Keratinocyte (primary cell): Measurements from ENCODE around the gene DPF3. TPM values are rescaled to one million over a fixed set of nuclear protein-coding genes. Genes with fewer than 3 reads are reported as not detected.
A peak's percentile ranks its signal among the peaks of the same experiment; 100 is the strongest.

Experiments used
- DNase-seq: peaks from one replicate; pipeline ENCODE4 v3.0.0-alpha.2; 2011; ENCODE audit warnings: low read depth, missing footprints, low spot score
- FAIRE-seq: peaks from 2 replicates; lab custom pipeline; 2011; peaks lifted over from hg19 to GRCh38; lab: Jason Lieb, UNC
- H2AFZ ChIP-seq: 2 replicates; pipeline ENCODE4 v1.6.0; 2012; ENCODE audit warnings: low read length, control low read depth, inconsistent platforms; ENCODE audit not compliant: control insufficient read depth
- H3K27ac ChIP-seq: 2 replicates; pipeline ENCODE4 v1.5.1; 2011; ENCODE audit warnings: low read length; ENCODE audit not compliant: control insufficient read depth, insufficient read depth
- H3K27me3 ChIP-seq: 3 replicates; pipeline ENCODE4 v1.6.0; 2011; ENCODE audit warnings: low read length; ENCODE audit not compliant: control insufficient read depth, insufficient read depth; ENCODE audit errors: extremely low read depth
- H3K36me3 ChIP-seq, 2 experiments: 2 replicates in 1 of 2; 3 replicates in 1 of 2; pipeline ENCODE4 v1.5.1; 2011; ENCODE audit warnings: low read length in 2 of 2, mild to moderate bottlenecking in 1 of 2; ENCODE audit not compliant: control insufficient read depth in 2 of 2, insufficient read depth in 2 of 2; ENCODE audit errors: extremely low read depth in 1 of 2
- H3K4me1 ChIP-seq: 3 replicates; pipeline ENCODE4 v1.5.1; 2011; ENCODE audit warnings: low read length; ENCODE audit not compliant: control insufficient read depth, insufficient read depth; ENCODE audit errors: extremely low read depth
- H3K4me2 ChIP-seq: 3 replicates; pipeline ENCODE4 v1.6.0; 2011; ENCODE audit warnings: low read depth, low read length; ENCODE audit not compliant: control insufficient read depth, insufficient read depth; ENCODE audit errors: extremely low read depth
- H3K4me3 ChIP-seq, 3 experiments: fragments of 200-600 bp in 1 of 3; sonication (generic) in 1 of 3; 2 replicates in 2 of 3; 3 replicates in 1 of 3; pipeline ENCODE4 v1.5.1; 2011 to 2016; ENCODE audit warnings: low read length in 3 of 3, mild to moderate bottlenecking in 3 of 3, control low read depth in 2 of 3, inconsistent platforms in 1 of 3, low read depth in 1 of 3, mixed read lengths in 1 of 3, mixed run types in 1 of 3, moderate library complexity in 1 of 3; ENCODE audit not compliant: control insufficient read depth in 2 of 3, insufficient read depth in 2 of 3; ENCODE audit errors: extremely low read depth in 1 of 3
- H3K79me2 ChIP-seq: 2 replicates; pipeline ENCODE4 v1.6.0; 2012; ENCODE audit warnings: low read length; ENCODE audit not compliant: control insufficient read depth, insufficient read depth
- H3K9ac ChIP-seq: 3 replicates; pipeline ENCODE4 v1.6.0; 2011; ENCODE audit warnings: low read length; ENCODE audit not compliant: control insufficient read depth, insufficient read depth; ENCODE audit errors: extremely low read depth
- H3K9me1 ChIP-seq: 3 replicates; pipeline ENCODE4 v1.6.0; 2011; ENCODE audit warnings: low read length; ENCODE audit not compliant: control insufficient read depth, insufficient read depth; ENCODE audit errors: extremely low read depth
- H3K9me3 ChIP-seq: 2 replicates; pipeline ENCODE4 v1.5.1; 2012; ENCODE audit warnings: low read depth, low read length; ENCODE audit not compliant: control insufficient read depth
- H4K20me1 ChIP-seq: 3 replicates; pipeline ENCODE4 v1.6.0; 2011; ENCODE audit warnings: low read length; ENCODE audit not compliant: control insufficient read depth, insufficient read depth; ENCODE audit errors: extremely low read depth
- CTCF ChIP-seq, 3 experiments: IDR thresholded peaks in 1 of 3; conservative IDR thresholded peaks in 1 of 3; optimal IDR thresholded peaks in 1 of 3; 2 replicates in 2 of 3; 3 replicates in 1 of 3; pipeline versions ENCODE3 to v1.5.1; 2011; ENCODE audit warnings: low read length in 3 of 3, mild to moderate bottlenecking in 3 of 3, moderate library complexity in 2 of 3, control low read depth in 1 of 3, inconsistent platforms in 1 of 3; ENCODE audit not compliant: insufficient read depth in 2 of 3; ENCODE audit errors: extremely low read depth in 1 of 3
- EZH2 ChIP-seq: IDR thresholded peaks from one replicate; pipeline ENCODE4 v1.6.1; 2012; ENCODE audit warnings: inconsistent platforms, mild to moderate bottlenecking, low read length, moderate library complexity
- dilution Hi-C: fragments of 300-500 bp; cut with MboI; formaldehyde crosslinking; loops from one replicate; pipeline ENCODE4 v1.7.0; 2020; ENCODE audit warnings: low sequenced_read_pairs; ENCODE audit not compliant: extremely low pct_ligation_motif_present
- polyA plus RNA-seq, 5 experiments: library from polyadenylated mRNA; depleted of rRNA in 3 of 5; stranded (reverse) in 3 of 5; stranded (forward) in 1 of 5; unstranded in 1 of 5; fragments of >200 nt; gene quantifications; 1 replicate in 1 of 5; 2 replicates in 3 of 5; 3 replicates in 1 of 5; pipeline versions ENCODE4 v1.2.1 to v1.2.3, GENCODE V29; 2011 to 2012; ENCODE audit warnings: missing spikeins in 2 of 5, low read depth in 1 of 5, low replicate concordance in 1 of 5

Gene DPF3
- polyA plus RNA-seq, 1 donor (not counting 4 experiments of a cell fraction or from before 2014, with no cell fraction given): 1.1 TPM

- no peaks in the 10 kb centered on the region for H3K9me1 ChIP-seq
- DNase-seq (no peak), FAIRE-seq (no peak)
These were observed 844 bp downstream of the DPF3 start for GRCh38 chr14:72892879-72893635.

GRCh38 chr14:72892103-72892878 lies 1.6 kb downstream of the DPF3 start:
- H3K4me3 ChIP-seq: peak overlapping the region; percentile 56 to 99 (median 77)
- H3K9me3 ChIP-seq: no peaks in the 10 kb centered on the region
- dilution Hi-C loops: no loop called here
- DNase-seq (no peak), FAIRE-seq (no peak)
- no peaks in the 10 kb centered on the region for H3K79me2 ChIP-seq
- no peaks in the 10 kb centered on the region for H3K36me3 ChIP-seq
- H4K20me1 ChIP-seq: no peaks in the 10 kb centered on the region
- H3K4me2 ChIP-seq: peak overlapping the region; percentile 100
- peak overlapping the region; percentile 52 for H3K9ac ChIP-seq
- peaks cover 22% of the 10 kb centered on the region for H3K4me1 ChIP-seq
- peaks cover 29% of the 10 kb centered on the region for H3K27me3 ChIP-seq
- no peak overlapping the region for H3K27ac ChIP-seq
- H2AFZ ChIP-seq: peak overlapping the region; percentile 80
- H3K9me1 ChIP-seq: no peaks in the 10 kb centered on the region
- TF ChIP-seq EZH2 (peak; percentile 85), CTCF (optimal IDR thresholded peaks at IDR 0.05 in 1 of 3, IDR thresholded peaks at IDR 0.05 in 1 of 3, conservative IDR thresholded peaks at IDR 0.05 in 1 of 3; ENCODE audit: extremely low read depth in 1 of 3, insufficient read depth in 2 of 3, low read length in 3 of 3) (peak in 1 of 3 experiments; percentile 9)

More at GRCh38 chr14:72892879-72893635, 844 bp downstream of the DPF3 start:
- Histone ChIP-seq H3K4me3 (peak overlapping the region; percentile 56 to 99 (median 77)), H2AFZ (peak overlapping the region; percentile 80), H3K9ac (peak overlapping the region; percentile 52), H4K20me1 (no peaks in the 10 kb centered on the region), H3K27ac (no peak overlapping the region), H3K27me3 (peaks cover 24% of the 10 kb centered on the region), H3K79me2 (no peaks in the 10 kb centered on the region), H3K4me2 (peak overlapping the region; percentile 100), H3K36me3 (no peaks in the 10 kb centered on the region), H3K4me1 (peaks cover 22% of the 10 kb centered on the region), H3K9me3 (no peaks in the 10 kb centered on the region)
- TF ChIP-seq EZH2 (no peak), CTCF (optimal IDR thresholded peaks at IDR 0.05 in 1 of 3, IDR thresholded peaks at IDR 0.05 in 1 of 3, conservative IDR thresholded peaks at IDR 0.05 in 1 of 3; ENCODE audit: extremely low read depth in 1 of 3, insufficient read depth in 2 of 3, low read length in 3 of 3) (no peak)
- dilution Hi-C loops: no loop called here
